Suprapubic skin (tissue), 4 donors: Measurements from ENCODE around the gene SPOCD1. TPM values are rescaled to one million over a fixed set of nuclear protein-coding genes. Genes with fewer than 3 reads are reported as not detected.

ENCODE experiments used
- DNase-seq, 2 donors: peaks; one replicate each; pipeline ENCODE4 v3.0.0-alpha.2; 2019; ENCODE audit warnings: low spot score in 2 of 2
- H3K27ac ChIP-seq: fragments of 200-600 bp; sonication (generic); one replicate; pipeline ENCODE4 v1.5.1; 2019
- H3K27me3 ChIP-seq: fragments of 200-600 bp; sonication (generic); one replicate; pipeline ENCODE4 v1.5.1; 2019
- H3K36me3 ChIP-seq: fragments of 200-600 bp; sonication (generic); one replicate; pipeline ENCODE4 v1.5.1; 2019
- H3K4me1 ChIP-seq: fragments of 200-600 bp; sonication (generic); one replicate; pipeline ENCODE4 v1.5.1; 2019
- H3K4me3 ChIP-seq: fragments of 200-600 bp; sonication (generic); one replicate; pipeline ENCODE4 v1.5.1; 2019; ENCODE audit warnings: mild to moderate bottlenecking
- H3K9me3 ChIP-seq: fragments of 200-600 bp; sonication (generic); one replicate; pipeline ENCODE4 v1.5.1; 2019
- EP300 ChIP-seq: sonication (generic); formaldehyde crosslinking; IDR thresholded peaks from one replicate; pipeline ENCODE4 v1.6.1; 2017; ENCODE audit warnings: antibody characterized with exemption
- POLR2A ChIP-seq, 2 donors: fragments of 450-650 bp; IDR thresholded peaks; one replicate each; pipeline ENCODE4 v1.6.1; 2017; ENCODE audit warnings: antibody characterized with exemption in 2 of 2, mild to moderate bottlenecking in 2 of 2, moderate library complexity in 2 of 2
- POLR2AphosphoS5 ChIP-seq, 3 donors: sonication (generic); formaldehyde crosslinking; IDR thresholded peaks; one replicate each; pipeline ENCODE4 v1.6.1; 2017; ENCODE audit warnings: antibody characterized with exemption in 3 of 3
- WGBS: methylation state at CpG from one replicate; pipeline ENCODE4 v1.1.5; 2018; 5-methylcytosine and 5-hydroxymethylcytosine counted together
- total RNA-seq, 4 donors: library from RNA; depleted of rRNA; stranded (reverse); fragments of >200 nt; gene quantifications; one replicate each; pipeline ENCODE4 v1.1.0, GENCODE V29; 2016
- TF ChIP-seq, protein P1 (sequence below), 2 donors: fragments of 200-600 bp in 1 of 2; fragments of 450-650 bp in 1 of 2; sonication (generic) in 1 of 2; IDR thresholded peaks; one replicate each; pipeline ENCODE4 v1.5.1; 2016 to 2019; ENCODE audit warnings: antibody characterized with exemption in 2 of 2, mild to moderate bottlenecking in 1 of 2, moderate library complexity in 1 of 2

SPOCD1 gene
- total RNA-seq, 4 donors from 2014 or later = 3.2 TPM; not detected in 3

DNA sequence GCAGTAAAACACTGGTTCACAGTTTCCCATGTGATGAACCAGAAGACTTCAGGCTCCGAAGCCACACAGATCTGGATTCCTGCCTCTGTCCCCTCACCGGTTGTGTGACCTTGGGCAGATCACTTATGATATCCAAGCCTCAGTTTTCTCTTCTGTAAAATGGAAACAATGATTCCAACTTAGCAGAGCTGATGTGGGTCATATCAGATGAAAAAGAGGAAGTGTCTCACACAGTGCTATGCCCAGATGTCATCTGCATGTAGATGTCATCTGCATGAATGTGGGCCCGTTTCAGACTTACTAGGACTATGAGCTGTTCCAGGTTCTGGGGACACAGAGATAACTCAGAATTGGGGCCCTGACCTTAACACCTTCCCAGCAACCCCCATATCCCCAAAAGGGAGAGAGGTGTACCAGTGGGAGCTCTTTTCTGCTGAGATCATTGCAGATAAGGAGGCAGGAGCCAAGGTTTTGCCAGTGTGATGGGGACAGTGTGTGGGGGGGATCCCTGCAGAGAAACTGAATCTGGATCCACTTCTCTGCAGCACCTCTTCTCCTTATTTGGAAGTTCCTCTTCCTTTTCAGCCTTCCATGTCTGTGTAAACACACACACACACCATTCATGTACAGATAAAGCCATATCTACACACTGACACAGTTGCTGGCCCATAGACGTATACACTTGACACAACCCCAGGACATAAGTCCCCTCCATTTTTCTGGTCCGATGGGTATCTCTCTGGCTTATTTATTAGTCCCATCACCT is 46.7 kb downstream of the SPOCD1 start:
- H3K4me3 ChIP-seq = no peak overlapping the region
- H3K27ac ChIP-seq = no peak overlapping the region
- DNase-seq = no peak
- TF ChIP-seq POLR2AphosphoS5 (IDR thresholded peaks at IDR 0.05) (no peak), POLR2A (IDR thresholded peaks at IDR 0.05) (no peak)
- H3K4me1 ChIP-seq = peaks cover 35% of the 10 kb centered on the region
- 74% methylated on average over 5 of the region's 5 CpGs for WGBS
- H3K36me3 ChIP-seq = no peaks in the 10 kb centered on the region
- H3K9me3 ChIP-seq = no peaks in the 10 kb centered on the region
- H3K27me3 ChIP-seq = peaks cover 24% of the 10 kb centered on the region

DNA sequence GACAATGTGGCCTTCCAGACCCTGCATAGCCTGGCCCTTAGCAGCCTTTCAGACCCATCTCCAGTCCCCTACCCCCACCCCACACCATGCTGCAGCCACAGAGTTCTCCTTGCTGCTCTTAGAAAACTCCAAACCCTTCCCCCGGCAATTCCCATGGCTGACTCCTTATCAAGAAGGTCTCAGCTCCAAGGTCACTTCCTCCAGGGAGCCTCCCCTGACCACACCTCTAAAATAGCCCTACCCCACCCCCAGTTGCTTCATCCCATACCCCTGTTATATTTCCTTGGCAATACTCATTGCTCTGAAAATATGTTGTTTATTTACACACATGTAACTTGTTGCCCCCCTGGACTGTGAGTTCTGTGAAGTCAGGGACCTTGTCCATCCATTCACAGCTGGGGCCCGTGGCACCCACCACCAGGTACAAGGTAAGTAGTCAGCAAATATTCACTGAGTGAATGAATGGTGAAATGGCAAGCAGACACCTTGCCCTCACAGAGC is 47.4 kb downstream of the SPOCD1 start:
- WGBS = 77% methylated on average over 2 of the region's 2 CpGs

DNA sequence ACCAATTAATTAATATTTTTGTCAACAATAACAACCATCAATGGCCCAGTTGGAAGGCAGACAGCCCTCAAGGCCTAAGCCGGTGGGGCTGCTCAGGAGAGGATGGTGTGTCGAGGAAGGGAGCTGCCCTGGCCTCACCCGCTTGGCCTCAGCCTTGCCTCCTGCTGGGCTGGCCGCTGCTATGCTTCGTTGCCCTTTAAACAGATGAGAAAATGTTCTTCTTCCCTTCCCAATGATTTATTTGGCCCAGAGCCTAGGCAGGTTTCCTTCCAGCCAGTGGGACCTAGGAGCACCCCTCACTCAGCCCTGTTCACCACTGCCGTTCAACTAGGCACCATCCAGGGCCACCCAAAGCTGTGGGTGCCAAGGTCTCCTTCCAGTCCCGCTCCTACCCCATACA is 48.6 kb downstream of the SPOCD1 start:
- Histone ChIP-seq H3K27me3 (peaks cover 22% of the 10 kb centered on the region), H3K9me3 (no peaks in the 10 kb centered on the region), H3K4me3 (no peak overlapping the region), H3K27ac (no peak overlapping the region), H3K4me1 (peaks cover 42% of the 10 kb centered on the region), H3K36me3 (no peaks in the 10 kb centered on the region)
- no peak for DNase-seq
- TF ChIP-seq POLR2AphosphoS5 (IDR thresholded peaks at IDR 0.05) (no peak), POLR2A (IDR thresholded peaks at IDR 0.05) (no peak), EP300 (no peak)
- TF ChIP-seq, protein P1, sequence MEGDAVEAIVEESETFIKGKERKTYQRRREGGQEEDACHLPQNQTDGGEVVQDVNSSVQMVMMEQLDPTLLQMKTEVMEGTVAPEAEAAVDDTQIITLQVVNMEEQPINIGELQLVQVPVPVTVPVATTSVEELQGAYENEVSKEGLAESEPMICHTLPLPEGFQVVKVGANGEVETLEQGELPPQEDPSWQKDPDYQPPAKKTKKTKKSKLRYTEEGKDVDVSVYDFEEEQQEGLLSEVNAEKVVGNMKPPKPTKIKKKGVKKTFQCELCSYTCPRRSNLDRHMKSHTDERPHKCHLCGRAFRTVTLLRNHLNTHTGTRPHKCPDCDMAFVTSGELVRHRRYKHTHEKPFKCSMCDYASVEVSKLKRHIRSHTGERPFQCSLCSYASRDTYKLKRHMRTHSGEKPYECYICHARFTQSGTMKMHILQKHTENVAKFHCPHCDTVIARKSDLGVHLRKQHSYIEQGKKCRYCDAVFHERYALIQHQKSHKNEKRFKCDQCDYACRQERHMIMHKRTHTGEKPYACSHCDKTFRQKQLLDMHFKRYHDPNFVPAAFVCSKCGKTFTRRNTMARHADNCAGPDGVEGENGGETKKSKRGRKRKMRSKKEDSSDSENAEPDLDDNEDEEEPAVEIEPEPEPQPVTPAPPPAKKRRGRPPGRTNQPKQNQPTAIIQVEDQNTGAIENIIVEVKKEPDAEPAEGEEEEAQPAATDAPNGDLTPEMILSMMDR (IDR thresholded peaks at IDR 0.05) = no peak
- WGBS = 88% methylated on average over 7 of the region's 7 CpGs

More for the DNA sequence above, 47.4 kb downstream of the SPOCD1 start:
- Histone ChIP-seq H3K4me1 (peaks cover 39% of the 10 kb centered on the region), H3K4me3 (no peak overlapping the region), H3K36me3 (no peaks in the 10 kb centered on the region), H3K27me3 (peaks cover 22% of the 10 kb centered on the region), H3K9me3 (no peaks in the 10 kb centered on the region), H3K27ac (no peak overlapping the region)
- DNase-seq = no peak
- TF ChIP-seq, protein P1 (IDR thresholded peaks at IDR 0.05) = no peak
- no peak for TF ChIP-seq POLR2AphosphoS5 (IDR thresholded peaks at IDR 0.05)
- TF ChIP-seq EP300 = no peak
- no peak for TF ChIP-seq POLR2A (IDR thresholded peaks at IDR 0.05)

DNA sequence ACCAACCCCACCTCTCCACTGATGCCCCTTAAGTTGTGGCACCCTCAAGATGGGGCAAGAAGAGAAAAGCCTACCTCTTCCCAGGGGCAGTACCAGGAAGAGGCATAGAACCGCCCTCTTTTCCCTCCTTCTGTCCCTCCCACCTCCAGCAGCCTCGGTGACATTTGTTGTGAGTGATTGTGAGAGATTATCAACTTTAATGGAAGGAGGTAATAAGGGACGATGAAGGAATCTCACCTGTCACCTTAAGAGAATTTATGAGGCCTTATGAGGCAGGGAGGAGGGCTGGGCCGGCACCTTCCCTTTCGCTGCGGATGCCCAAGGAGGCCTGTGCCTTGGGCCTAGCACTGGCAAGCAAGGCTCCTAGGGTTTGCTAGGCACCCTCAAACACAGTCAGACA is 50.3 kb downstream of the SPOCD1 start:
- peaks cover 22% of the 10 kb centered on the region for H3K27me3 ChIP-seq
- H3K9me3 ChIP-seq = no peaks in the 10 kb centered on the region
- no peak overlapping the region for H3K27ac ChIP-seq
- H3K4me3 ChIP-seq = no peak overlapping the region
- H3K36me3 ChIP-seq = no peaks in the 10 kb centered on the region
- 65% methylated on average over 6 of the region's 6 CpGs for WGBS
- TF ChIP-seq POLR2A (IDR thresholded peaks at IDR 0.05) (no peak), EP300 (no peak), POLR2AphosphoS5 (IDR thresholded peaks at IDR 0.05) (no peak)
- TF ChIP-seq, protein P1 (IDR thresholded peaks at IDR 0.05) = no peak
- DNase-seq = no peak
- peaks cover 49% of the 10 kb centered on the region for H3K4me1 ChIP-seq

DNA sequence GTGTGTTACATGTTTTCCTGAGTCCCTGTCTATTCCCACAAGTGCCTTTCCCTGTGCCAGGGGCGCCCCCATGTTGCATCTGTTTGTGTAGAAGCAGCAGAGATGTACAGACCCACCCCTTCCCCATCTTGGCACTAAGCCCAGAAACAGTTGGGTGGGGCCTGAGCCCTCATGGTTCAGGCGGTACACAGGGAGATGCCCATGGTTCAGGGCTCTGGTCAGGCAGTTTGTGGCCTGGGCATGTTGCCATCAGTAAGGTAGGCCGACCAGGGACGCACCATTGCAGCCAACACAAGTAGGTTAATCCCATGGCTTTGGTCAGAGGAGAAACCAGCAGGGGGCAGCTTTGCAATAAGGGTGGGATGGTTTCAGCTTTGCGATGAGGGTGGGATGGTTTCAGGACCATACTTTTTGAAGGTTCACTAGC is 50.8 kb downstream of the SPOCD1 start:
- H3K27me3 ChIP-seq = peaks cover 27% of the 10 kb centered on the region
- no peaks in the 10 kb centered on the region for H3K36me3 ChIP-seq
- peaks cover 53% of the 10 kb centered on the region for H3K4me1 ChIP-seq
- no peak overlapping the region for H3K27ac ChIP-seq
- DNase-seq = no peak
- no peaks in the 10 kb centered on the region for H3K9me3 ChIP-seq
- H3K4me3 ChIP-seq = no peak overlapping the region
- 61% methylated on average over 5 of the region's 5 CpGs for WGBS
- TF ChIP-seq EP300 = no peak
- TF ChIP-seq, protein P1 (IDR thresholded peaks at IDR 0.05) = no peak
- no peak for TF ChIP-seq POLR2A (IDR thresholded peaks at IDR 0.05)
- TF ChIP-seq POLR2AphosphoS5 (IDR thresholded peaks at IDR 0.05) = no peak
